GM13976 (cell line): ENCODE measurements around the gene OXCT1.
"Not testable (repeated sequence)": the region's sequence is repeated elsewhere in the genome, so short reads cannot be mapped to it uniquely, and the experiment has no call there.

Experiments
- DNase-seq: peaks from one replicate; pipeline ENCODE4 v3.0.0; 2012; ENCODE audit warnings: low spot score
- in situ Hi-C: fragments of 300-500 bp; cut with MboI; formaldehyde crosslinking; loops from one replicate; pipeline ENCODE4 v1.12.0; 2022; ENCODE audit warnings: low sequenced_read_pairs, mixed read lengths, inconsistent platforms; ENCODE audit not compliant: unreplicated experiment
- TF ChIP-seq, protein P1 (sequence below): IDR thresholded peaks from 2 replicates; pipeline ENCODE4 v1.5.1; 2012; ENCODE audit warnings: borderline replicate concordance, mild to moderate bottlenecking; ENCODE audit not compliant: insufficient read depth; ENCODE audit errors: extremely low read depth, missing control alignments, control extremely low read depth

The OXCT1 gene

GRCh38 chr5:41817625-41818301 lies 52.5 kb downstream of the OXCT1 start:
- TF ChIP-seq, protein P1, sequence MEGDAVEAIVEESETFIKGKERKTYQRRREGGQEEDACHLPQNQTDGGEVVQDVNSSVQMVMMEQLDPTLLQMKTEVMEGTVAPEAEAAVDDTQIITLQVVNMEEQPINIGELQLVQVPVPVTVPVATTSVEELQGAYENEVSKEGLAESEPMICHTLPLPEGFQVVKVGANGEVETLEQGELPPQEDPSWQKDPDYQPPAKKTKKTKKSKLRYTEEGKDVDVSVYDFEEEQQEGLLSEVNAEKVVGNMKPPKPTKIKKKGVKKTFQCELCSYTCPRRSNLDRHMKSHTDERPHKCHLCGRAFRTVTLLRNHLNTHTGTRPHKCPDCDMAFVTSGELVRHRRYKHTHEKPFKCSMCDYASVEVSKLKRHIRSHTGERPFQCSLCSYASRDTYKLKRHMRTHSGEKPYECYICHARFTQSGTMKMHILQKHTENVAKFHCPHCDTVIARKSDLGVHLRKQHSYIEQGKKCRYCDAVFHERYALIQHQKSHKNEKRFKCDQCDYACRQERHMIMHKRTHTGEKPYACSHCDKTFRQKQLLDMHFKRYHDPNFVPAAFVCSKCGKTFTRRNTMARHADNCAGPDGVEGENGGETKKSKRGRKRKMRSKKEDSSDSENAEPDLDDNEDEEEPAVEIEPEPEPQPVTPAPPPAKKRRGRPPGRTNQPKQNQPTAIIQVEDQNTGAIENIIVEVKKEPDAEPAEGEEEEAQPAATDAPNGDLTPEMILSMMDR = no peak
- no peak for DNase-seq
- in situ Hi-C loops = no loop called here

GRCh38 chr5:41815663-41816229 lies 54.5 kb downstream of the OXCT1 start:
- in situ Hi-C loops = no loop called here
- no peak for DNase-seq
- TF ChIP-seq, protein P1 = no peak

- TF ChIP-seq, protein P1 = no peak
- in situ Hi-C loops = no loop called here
- DNase-seq = no peak
Measured at GRCh38 chr5:41815261-41815660, 55.0 kb downstream of the OXCT1 start.

DNA sequence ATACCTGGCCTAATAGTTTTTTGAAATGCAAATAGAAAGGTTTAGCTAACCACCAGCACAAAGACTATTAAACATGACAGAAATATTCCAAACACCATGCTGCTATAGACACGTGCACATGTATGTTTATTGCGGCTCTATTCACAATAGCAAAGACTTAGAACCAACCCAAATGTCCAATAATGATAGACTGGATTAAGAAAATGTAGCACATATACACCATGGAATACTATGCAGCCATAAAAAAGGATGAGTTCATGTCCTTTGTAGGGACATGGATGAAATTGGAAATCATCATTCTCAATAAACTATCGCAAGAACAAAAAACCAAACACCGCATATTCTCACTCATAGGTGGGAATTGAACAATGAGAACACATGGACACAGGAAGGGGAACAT lies 55.9 kb downstream of the OXCT1 start:
- in situ Hi-C loops = not testable (repeated sequence)

DNA sequence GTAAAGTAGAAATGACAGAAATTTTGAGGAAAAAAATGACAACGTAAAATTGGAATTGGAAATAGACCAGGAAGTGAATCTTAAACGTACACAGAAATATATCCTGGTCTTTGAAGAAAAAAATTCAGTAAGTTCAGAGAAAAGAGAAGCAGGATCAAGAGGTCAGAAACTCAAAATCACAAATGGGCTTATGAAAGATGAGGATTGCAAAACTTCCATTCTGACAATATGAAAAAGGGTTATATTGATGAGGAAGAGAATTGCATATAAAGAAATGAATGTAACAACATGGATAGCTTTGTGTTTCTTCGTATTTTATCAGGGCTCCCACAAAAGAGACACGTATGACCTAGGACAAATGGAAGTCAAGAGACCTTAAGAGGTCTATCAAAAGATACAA lies 58.1 kb downstream of the OXCT1 start:
- TF ChIP-seq, protein P1 = no peak
- in situ Hi-C loops = no loop called here
- no peak for DNase-seq

More for the DNA sequence above, 55.9 kb downstream of the OXCT1 start:
- DNase-seq = not testable (repeated sequence)

DNA sequence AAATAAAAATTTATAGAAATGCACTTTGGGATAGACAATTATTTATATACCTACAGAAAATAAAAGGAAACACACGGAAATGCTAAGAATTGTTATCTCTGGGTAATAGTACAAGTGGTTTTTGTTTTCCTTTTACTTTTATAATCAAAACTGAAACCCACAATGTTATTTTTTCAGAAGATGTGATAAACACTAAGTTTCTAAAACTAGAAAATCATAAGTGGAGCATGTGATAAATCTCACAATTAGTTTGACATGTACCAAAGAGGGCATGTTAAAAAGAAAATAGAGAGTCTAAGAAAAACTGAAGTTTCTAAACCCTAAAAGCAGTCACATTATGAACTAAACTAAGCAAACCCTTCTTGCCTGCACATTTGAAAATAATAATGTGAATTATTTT lies 61.1 kb downstream of the OXCT1 start:
- TF ChIP-seq, protein P1 = no peak
- in situ Hi-C loops = no loop called here
- no peak for DNase-seq

- TF ChIP-seq, protein P1 = no peak
- in situ Hi-C loops = no loop called here
- no peak for DNase-seq
Measured at GRCh38 chr5:41808294-41808693, 61.9 kb downstream of the OXCT1 start.
